ENCODE data around the gene SYNGR2.

- TF ChIP-seq CTCF (IDR thresholded peaks at IDR 0.05) (no peak), EP300 (IDR thresholded peaks at IDR 0.05) (no peak), POLR2A (IDR thresholded peaks at IDR 0.05; ENCODE audit: low read depth) (no peak), POLR2AphosphoS5 (IDR thresholded peaks at IDR 0.05) (no peak)
Measured at GRCh38 chr17:78141437-78142118, 26.8 kb upstream of the SYNGR2 start.
